Stimulated activated naive B cell treated with anti-CD40 and anti-IgM and Interleukin-4, amounts not matched to agents 10 μg/mL and 1 μg/mL and 100 μg/mL, for 72 hours (primary cell): ENCODE measurements around the gene GNAS.
"Not testable (repeated sequence)": the region's sequence is repeated elsewhere in the genome, so short reads cannot be mapped to it uniquely, and the experiment has no call there.

Experiments
- ATAC-seq, 2 donors: fragments of 150-1000 bp; cut with Tn5 transposase; replicated peaks; 2 replicates each; pipeline ENCODE4 v1.10.0; 2021; ENCODE audit warnings: moderate library complexity in 1 of 2
- DNase-seq: peaks from one replicate; pipeline ENCODE4 v3.0.0; 2021
- H3K27ac Mint-ChIP-seq: one replicate; pipeline ENCODE4 v1.8.0; 2022; ENCODE audit warnings: mild to moderate bottlenecking, mixed read lengths
- H3K27me3 Mint-ChIP-seq, 2 donors: one replicate each; pipeline ENCODE4 v1.8.0; 2022; ENCODE audit warnings: mixed read lengths in 2 of 2
- H3K36me3 Mint-ChIP-seq, 2 donors: one replicate each; pipeline ENCODE4 v1.8.0; 2022; ENCODE audit warnings: mixed read lengths in 2 of 2, mild to moderate bottlenecking in 1 of 2
- H3K4me1 Mint-ChIP-seq, 2 donors: one replicate each; pipeline ENCODE4 v1.8.0; 2022; ENCODE audit warnings: mixed read lengths in 2 of 2, mild to moderate bottlenecking in 1 of 2
- H3K4me3 Mint-ChIP-seq, 2 donors: one replicate each; pipeline ENCODE4 v1.8.0; 2022; ENCODE audit warnings: mild to moderate bottlenecking in 2 of 2, mixed read lengths in 2 of 2, moderate library complexity in 1 of 2
- H3K9me3 Mint-ChIP-seq, 2 donors: one replicate each; pipeline ENCODE4 v1.8.0; 2022; ENCODE audit warnings: mixed read lengths in 2 of 2, mild to moderate bottlenecking in 1 of 2

GNAS gene

GRCh38 chr20:58942549-58942948 lies 90.0 kb downstream of the GNAS start:
- no peak for DNase-seq
- Mint-ChIP-seq H3K27ac (no peak overlapping the region), H3K4me1 (peaks cover 4 to 21% of the 10 kb centered on the region in 2 donors), H3K4me3 (no peak overlapping the region), H3K9me3 (no peaks in the 10 kb centered on the region), H3K36me3 (no peaks in the 10 kb centered on the region), H3K27me3 (peaks cover 0 to 5% of the 10 kb centered on the region in 2 donors)
- ATAC-seq = no peak

GRCh38 chr20:58944610-58945009 lies 92.1 kb downstream of the GNAS start:
- Mint-ChIP-seq H3K27me3 (peaks cover 0 to 5% of the 10 kb centered on the region in 2 donors), H3K4me3 (no peak overlapping the region), H3K27ac (no peak overlapping the region), H3K4me1 (peaks cover 4 to 9% of the 10 kb centered on the region in 2 donors), H3K36me3 (no peaks in the 10 kb centered on the region), H3K9me3 (no peaks in the 10 kb centered on the region)
- DNase-seq = no peak
- no peak for ATAC-seq

- Mint-ChIP-seq H3K9me3 (no peaks in the 10 kb centered on the region), H3K4me1 (peaks cover 4 to 9% of the 10 kb centered on the region in 2 donors), H3K27ac (no peak overlapping the region), H3K27me3 (no peaks in the 10 kb centered on the region), H3K36me3 (no peaks in the 10 kb centered on the region), H3K4me3 (no peak overlapping the region)
- DNase-seq (no peak), ATAC-seq (peak; percentile 41 to 55)
These were observed 93.6 kb downstream of the GNAS start for GRCh38 chr20:58945965-58946631.

- not testable (repeated sequence) for H3K4me1 Mint-ChIP-seq
These were observed 95.4 kb downstream of the GNAS start for GRCh38 chr20:58947797-58948388.

DNA sequence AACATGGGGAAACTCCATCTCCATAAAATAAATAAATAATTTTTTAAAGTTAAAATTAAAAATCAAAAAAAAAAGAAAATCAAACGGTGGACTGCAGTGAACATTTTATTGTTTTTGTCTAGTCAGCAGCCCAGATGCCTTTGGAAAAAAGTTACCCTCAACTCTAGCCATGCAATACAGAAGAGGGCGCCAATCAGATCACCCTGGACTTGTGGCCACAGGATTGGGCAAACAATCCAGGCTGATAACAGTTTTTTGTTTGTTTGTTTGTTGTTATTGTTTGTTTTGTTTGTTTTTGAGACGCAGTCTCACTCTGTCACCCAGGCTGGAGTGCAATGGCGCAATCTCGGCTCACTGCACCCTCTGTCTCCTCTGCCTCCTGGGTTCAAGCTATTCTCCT lies 98.1 kb downstream of the GNAS start:
- peaks cover 0 to 3% of the 10 kb centered on the region in 2 donors for H3K9me3 Mint-ChIP-seq
- no peak overlapping the region for H3K27ac Mint-ChIP-seq
- no peak for DNase-seq
- no peak for ATAC-seq
- H3K27me3 Mint-ChIP-seq = no peaks in the 10 kb centered on the region
- H3K36me3 Mint-ChIP-seq = no peaks in the 10 kb centered on the region
- H3K4me3 Mint-ChIP-seq = no peak overlapping the region
- H3K4me1 Mint-ChIP-seq = peaks cover 4 to 9% of the 10 kb centered on the region in 2 donors

More at GRCh38 chr20:58947797-58948388, 95.4 kb downstream of the GNAS start:
- H3K4me3 Mint-ChIP-seq, H3K27me3 Mint-ChIP-seq, H3K9me3 Mint-ChIP-seq, H3K27ac Mint-ChIP-seq, ATAC-seq, DNase-seq, H3K36me3 Mint-ChIP-seq: not testable (repeated sequence)

DNA sequence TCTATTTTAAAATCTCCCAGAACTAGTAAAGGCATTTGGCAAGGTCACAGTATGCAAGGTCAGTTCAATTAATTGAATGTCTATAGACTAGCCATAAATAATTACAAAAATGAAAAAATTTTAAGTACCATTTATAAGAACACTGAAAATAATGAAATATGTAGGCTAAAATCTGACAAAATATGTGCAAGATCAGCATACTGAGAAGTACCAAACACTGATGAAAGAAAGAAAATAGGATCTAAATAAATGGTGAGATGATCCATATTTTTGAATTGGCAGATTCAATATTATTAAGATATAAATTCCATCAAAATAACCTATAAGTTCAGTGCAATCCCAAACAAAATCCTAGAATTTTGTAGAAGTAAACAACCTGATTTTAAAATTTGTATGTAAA lies 100.5 kb downstream of the GNAS start:
- ATAC-seq (no peak), DNase-seq (no peak)
- peaks cover 0 to 3% of the 10 kb centered on the region in 2 donors for H3K9me3 Mint-ChIP-seq
- H3K4me1 Mint-ChIP-seq = no peaks in the 10 kb centered on the region
- H3K4me3 Mint-ChIP-seq = no peak overlapping the region
- no peaks in the 10 kb centered on the region for H3K36me3 Mint-ChIP-seq
- H3K27me3 Mint-ChIP-seq = no peaks in the 10 kb centered on the region
- H3K27ac Mint-ChIP-seq = no peak overlapping the region

- ATAC-seq = no peak
- DNase-seq = no peak
- Mint-ChIP-seq H3K9me3 (peaks cover 0 to 3% of the 10 kb centered on the region in 2 donors), H3K27ac (no peak overlapping the region), H3K27me3 (peaks cover 0 to 8% of the 10 kb centered on the region in 2 donors), H3K36me3 (no peaks in the 10 kb centered on the region), H3K4me3 (no peak overlapping the region), H3K4me1 (no peaks in the 10 kb centered on the region)
These were observed 103.6 kb downstream of the GNAS start for GRCh38 chr20:58956078-58956477.

- no peak overlapping the region for H3K27ac Mint-ChIP-seq
- H3K9me3 Mint-ChIP-seq = peaks cover 2 to 7% of the 10 kb centered on the region in 2 donors
- ATAC-seq (no peak), DNase-seq (no peak)
- peaks cover 0 to 14% of the 10 kb centered on the region in 2 donors for H3K27me3 Mint-ChIP-seq
- H3K4me1 Mint-ChIP-seq = no peaks in the 10 kb centered on the region
- peaks cover 0 to 2% of the 10 kb centered on the region in 2 donors for H3K36me3 Mint-ChIP-seq
- H3K4me3 Mint-ChIP-seq = no peak overlapping the region
These were observed 107.1 kb downstream of the GNAS start for GRCh38 chr20:58959652-58960051.
